GM21447 (cell line): ENCODE results near the gene CDK5RAP1.
"Not testable (repeated sequence)": the region's sequence is repeated elsewhere in the genome, so short reads cannot be mapped to it uniquely, and the experiment has no call there.

Experiments used
- ATAC-seq: cut with Tn5 transposase; IDR thresholded peaks from one replicate; pipeline ENCODE4 v1.9.1; 2021; ENCODE audit not compliant: unreplicated experiment

Gene CDK5RAP1

GRCh38 chr20:33401184-33401920 is at the start of gene CDK5RAP1:
CDK5RAP1 (minus strand) TSS chr20:33401519; CDS start chr20:33397064, 4,455 bp downstream.
- ATAC-seq = peak; percentile 88

- ATAC-seq = no peak
Observed at GRCh38 chr20:33450867-33451266, 49.5 kb upstream of the CDK5RAP1 start.

DNA sequence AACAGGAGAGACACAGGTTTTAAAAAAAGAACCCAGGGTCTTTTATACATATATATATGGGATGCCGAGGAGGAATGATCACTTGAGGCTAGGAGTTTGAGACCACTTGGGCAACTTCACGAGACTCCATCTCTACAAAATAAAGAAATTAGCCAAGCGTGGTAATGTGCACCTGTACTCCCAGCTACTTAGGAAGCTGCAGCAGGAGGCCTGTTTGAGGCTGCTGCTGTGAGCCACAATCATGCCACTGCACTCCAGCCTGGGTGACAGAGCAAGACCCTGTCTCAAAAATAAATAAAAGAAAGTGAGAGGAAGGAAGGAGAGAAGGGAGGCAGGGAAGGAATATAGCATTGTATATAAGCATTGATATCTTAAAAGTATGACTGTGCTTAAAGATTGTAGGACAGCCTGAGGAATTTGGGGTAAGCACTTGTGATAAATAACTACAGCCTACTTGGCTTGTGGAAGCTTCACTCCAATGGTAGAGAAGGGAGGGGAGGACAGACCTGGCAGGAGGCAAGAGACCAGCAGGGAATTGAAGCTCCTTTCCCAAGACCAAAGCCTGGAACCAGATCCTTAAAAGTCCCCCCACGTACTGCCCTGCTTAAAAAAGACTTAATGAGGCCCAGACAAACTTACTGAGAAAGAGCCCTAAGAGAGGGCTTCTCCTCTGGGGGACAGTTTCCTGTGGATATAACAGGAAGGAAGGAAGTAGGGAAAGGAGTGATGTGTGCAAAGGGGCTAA is 44.7 kb upstream of the CDK5RAP1 start:
- no peak for ATAC-seq

- ATAC-seq = no peak
Observed at GRCh38 chr20:33444797-33445560, 43.7 kb upstream of the CDK5RAP1 start.

DNA sequence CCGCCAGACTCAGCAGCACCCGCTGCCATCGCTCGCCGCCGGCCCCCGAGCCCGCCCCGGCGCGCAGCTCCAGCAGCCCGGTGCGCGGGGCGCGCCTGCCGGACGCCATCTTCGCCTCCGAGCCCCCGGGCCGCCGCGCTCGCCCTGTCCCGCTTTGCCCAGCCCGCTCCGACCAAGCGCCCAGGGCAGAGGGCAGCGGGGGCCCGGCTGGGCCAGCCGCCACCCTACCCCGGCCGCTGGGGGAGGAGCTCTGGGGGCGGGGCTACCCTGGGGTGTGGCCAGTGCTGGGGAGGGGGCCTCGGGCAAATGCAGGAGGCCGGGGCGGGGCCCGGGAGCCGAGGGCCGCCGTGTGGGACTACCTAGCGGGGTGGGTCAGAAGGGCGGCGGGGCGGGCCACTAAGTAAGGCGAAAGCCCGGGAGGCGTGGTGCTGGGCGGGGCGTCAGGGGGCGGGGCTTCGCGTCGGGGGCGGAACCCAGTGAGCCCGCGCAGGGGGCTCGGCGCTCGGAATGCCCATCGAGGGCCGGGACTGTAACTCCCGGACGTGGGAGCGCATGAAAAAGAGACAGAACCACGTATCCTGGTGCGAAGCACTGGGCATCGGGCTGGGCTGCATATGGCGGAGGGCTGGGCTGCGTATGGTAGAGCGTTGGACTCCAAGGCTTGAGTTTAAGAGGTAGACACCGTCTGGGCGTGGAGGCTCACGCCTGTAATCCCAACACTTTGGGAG is 42.4 kb upstream of the CDK5RAP1 start, which contains the start of gene SNTA1:
TSS of gene SNTA1 (minus strand) at position 252 of the 728 bp plus-strand sequence. CDS start at position 109, 143 bp downstream.
- ATAC-seq = peak; percentile 68

GRCh38 chr20:33443006-33443511 is 41.7 kb upstream of the CDK5RAP1 start:
- ATAC-seq = peak; percentile 6

- no peak for ATAC-seq
Observed at GRCh38 chr20:33442136-33443005, 41.1 kb upstream of the CDK5RAP1 start.

DNA sequence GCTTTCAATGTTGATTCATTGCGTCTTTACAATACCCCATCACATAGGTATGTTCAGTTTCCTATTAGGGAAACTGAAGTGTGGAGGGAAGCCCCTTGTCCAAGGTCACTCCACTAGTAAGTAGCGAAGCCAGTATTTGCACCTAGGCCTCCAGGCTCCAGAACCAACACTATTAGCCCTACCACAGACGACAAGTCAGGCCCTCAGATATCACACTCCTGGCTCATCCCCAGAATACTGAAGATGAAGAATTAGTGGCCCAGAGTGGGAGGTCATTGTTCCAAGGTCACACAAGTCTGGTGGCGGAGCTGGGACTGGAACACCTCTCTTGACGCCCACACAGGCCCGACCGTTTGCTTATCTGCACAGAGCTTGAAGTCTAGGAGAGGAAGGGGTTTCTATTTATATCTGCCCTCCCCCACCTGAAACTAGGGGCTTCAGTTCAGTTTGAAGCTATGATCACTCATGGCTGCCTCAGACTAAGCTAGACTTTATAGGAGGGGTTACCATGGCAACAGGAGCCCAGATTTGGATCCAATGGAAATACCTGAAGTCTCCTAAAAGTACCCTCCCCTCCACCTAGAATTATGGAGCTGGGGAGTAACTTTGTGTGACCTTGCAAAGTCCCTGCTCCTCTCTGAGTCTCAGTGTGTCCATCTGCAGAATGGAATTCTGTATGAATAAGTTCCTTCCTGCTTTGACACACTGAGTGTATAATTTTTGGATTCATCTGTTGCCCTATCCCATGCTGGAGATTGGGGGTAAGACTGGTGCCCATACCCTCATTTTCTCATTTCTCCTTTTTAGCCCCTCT is 40.0 kb upstream of the CDK5RAP1 start:
- no peak for ATAC-seq

DNA sequence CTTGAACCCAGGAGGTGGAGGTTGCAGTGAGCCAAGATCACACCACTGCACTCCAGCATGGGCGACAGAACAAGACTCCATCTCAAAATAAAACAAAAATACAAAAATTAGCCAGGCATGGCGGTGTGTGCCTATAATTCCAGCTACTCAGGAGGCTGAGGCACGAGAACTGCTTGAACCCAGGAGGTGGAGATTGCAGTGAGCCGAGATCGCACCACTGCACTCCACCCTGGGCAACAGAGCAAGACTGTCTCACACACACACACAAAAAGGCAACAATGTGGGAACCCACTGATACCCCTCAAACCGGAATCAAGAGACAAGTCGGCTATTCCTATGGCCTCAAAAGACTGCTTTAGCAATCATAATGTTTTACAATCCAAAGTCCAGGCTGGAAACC is 39.2 kb upstream of the CDK5RAP1 start:
- not testable (repeated sequence) for ATAC-seq

DNA sequence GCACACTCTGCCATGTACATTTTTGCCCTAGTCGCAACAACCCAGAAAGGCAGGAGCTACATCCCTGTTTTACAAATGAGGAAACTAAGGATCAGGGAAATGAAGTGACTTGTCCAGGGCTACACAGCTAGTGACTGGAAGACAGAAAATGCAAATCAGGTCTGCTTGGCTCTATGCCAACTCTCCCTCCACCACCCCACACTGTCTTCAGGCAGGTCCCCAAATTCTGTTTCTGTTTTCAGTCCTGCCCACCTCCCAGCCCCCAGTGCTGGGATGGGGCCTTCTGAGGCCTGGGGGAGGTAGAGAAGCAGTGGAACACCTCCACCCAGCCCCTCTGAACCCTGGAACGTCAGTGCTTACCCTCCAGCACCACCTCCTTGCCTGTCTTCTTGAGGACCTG is 37.2 kb upstream of the CDK5RAP1 start:
- ATAC-seq = no peak

- no peak for ATAC-seq
Observed at GRCh38 chr20:33437141-33437911, 36.0 kb upstream of the CDK5RAP1 start.

DNA sequence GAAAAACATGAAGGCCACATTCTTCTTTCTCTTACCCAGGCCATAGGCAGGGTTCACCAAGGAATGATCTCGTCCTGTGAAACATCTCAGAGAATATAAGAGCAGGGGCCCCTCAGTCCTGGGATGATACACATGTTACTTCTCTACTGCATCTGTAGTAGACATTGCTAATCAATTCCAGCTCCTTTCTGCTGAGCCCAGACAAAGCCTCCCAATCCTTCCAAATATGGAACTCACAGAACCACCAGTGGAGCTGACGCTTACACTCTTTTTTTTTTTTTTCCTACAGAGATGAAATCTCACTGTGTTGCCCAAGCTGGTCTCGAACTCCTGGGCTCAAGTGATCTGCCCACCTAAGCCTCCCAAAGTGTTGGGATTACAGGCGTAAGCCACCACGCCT is 33.1 kb upstream of the CDK5RAP1 start:
- ATAC-seq = no peak

- no peak for ATAC-seq
Observed at GRCh38 chr20:33433465-33434234, 32.3 kb upstream of the CDK5RAP1 start.

DNA sequence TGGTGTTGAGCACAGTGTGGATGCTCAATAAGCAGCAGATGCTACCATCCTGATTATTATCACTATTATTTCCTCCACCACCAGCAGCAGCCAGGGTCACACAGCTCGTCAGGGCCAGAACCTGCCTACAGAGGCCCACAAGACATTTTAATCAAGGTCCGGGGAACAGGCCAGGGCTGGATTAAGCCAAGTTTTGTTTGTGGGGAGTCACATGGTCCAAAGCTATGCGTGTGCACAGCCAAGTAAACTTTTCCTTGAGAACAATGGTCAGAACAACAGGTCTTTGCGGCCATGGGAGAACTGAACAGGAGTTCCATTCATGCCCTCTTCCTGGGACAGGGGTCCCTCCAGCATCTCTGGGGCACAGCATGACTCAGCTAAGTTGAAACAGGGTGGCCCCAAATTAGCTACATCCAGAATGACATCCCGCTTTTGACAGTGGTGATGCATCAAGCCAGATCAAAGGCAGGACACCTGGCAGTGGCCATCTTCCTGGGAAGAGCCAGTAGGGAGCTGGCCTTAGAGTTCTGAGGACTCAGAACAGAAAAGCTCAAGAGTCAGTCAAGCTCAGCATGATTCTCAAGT is 30.6 kb upstream of the CDK5RAP1 start:
- no peak for ATAC-seq

- not testable (repeated sequence) for ATAC-seq
Observed at GRCh38 chr20:33423875-33424274, 22.6 kb upstream of the CDK5RAP1 start.

DNA sequence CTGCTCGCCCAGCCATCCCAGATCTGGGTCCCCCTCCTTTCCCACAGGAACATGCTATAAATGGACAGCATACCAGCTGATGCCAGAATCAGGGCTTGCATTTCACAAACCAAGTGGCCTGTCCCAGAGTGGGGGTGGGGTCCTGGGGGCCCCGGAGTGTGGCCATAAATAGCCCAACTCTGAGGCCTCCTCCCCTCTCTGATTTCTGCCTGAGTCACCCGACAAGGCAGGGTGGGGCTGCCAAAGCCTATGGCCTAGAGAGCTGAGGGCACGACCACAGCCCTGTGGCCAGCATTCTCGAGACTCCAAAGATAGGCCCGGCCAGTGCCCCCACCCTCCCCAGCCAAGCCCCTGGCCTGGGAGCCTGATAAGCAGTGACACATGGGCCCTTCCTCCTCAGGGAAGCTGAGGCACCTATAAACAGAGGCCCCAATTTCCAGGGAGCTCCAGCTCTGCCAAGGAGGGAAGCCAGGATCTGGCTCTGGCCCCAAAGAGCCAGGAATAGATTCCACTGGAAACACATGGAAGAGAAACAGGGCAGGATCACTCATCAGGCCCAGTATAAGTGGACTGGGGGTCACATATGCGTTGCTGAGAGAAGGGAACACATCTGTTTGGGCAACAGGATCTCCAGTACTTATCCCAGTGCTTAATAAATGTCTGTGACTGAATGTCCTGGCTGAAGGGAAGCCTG is 22.0 kb upstream of the CDK5RAP1 start:
- no peak for ATAC-seq
